Rectal smooth muscle tissue (tissue), 1 donor: ENCODE measurements around the gene NDRG2.

ENCODE experiments used
- H3K27ac ChIP-seq: one replicate; pipeline ENCODE4 v1.7.0; 2013; ENCODE audit warnings: low read depth, low read length, inconsistent platforms
- H3K27me3 ChIP-seq: one replicate; pipeline ENCODE4 v1.7.0; 2013; ENCODE audit warnings: low read length; ENCODE audit not compliant: control insufficient read depth, insufficient read depth
- H3K36me3 ChIP-seq: one replicate; pipeline ENCODE4 v1.7.0; 2013; ENCODE audit warnings: low read length; ENCODE audit not compliant: control insufficient read depth, insufficient read depth
- H3K4me1 ChIP-seq: one replicate; pipeline ENCODE4 v1.7.0; 2013; ENCODE audit warnings: low read length; ENCODE audit not compliant: control insufficient read depth, insufficient read depth
- H3K4me3 ChIP-seq: one replicate; pipeline ENCODE4 v1.7.0; 2013; ENCODE audit warnings: low read length
- H3K9ac ChIP-seq: one replicate; pipeline ENCODE4 v1.7.0; 2013; ENCODE audit warnings: low read length

Gene NDRG2

GRCh38 chr14:21024585-21025370 is at the start of gene NDRG2:
NDRG2 (minus strand) TSS chr14:21025061; CDS start chr14:21023315, 1,746 bp downstream.
- H3K4me1 ChIP-seq: peaks cover 8% of the 10 kb centered on the region
- peak within 1 kb of the TSS; percentile 89 for H3K27ac ChIP-seq
- peak within 1 kb of the TSS; percentile 87 for H3K4me3 ChIP-seq
- peaks cover 8% of the 10 kb centered on the region for H3K36me3 ChIP-seq
- H3K9ac ChIP-seq: peak within 1 kb of the TSS; percentile 77
- no peaks in the 10 kb centered on the region for H3K27me3 ChIP-seq

- Histone ChIP-seq H3K27me3 (no peaks in the 10 kb centered on the region), H3K36me3 (peaks cover 40% of the 10 kb centered on the region), H3K27ac (no peak overlapping the region), H3K4me1 (peaks cover 22% of the 10 kb centered on the region), H3K9ac (no peak overlapping the region), H3K4me3 (no peak overlapping the region)
These were observed 49.1 kb upstream of the NDRG2 start for GRCh38 chr14:21073921-21074320.

- Histone ChIP-seq H3K4me1 (peaks cover 26% of the 10 kb centered on the region), H3K9ac (no peak overlapping the region), H3K27ac (peak overlapping the region; percentile 88), H3K36me3 (peaks cover 32% of the 10 kb centered on the region), H3K4me3 (no peak overlapping the region), H3K27me3 (no peaks in the 10 kb centered on the region)
These were observed 48.0 kb upstream of the NDRG2 start for GRCh38 chr14:21072781-21073339.

GRCh38 chr14:21072031-21072473 is 47.2 kb upstream of the NDRG2 start:
- peaks cover 32% of the 10 kb centered on the region for H3K36me3 ChIP-seq
- peak overlapping the region; percentile 35 for H3K9ac ChIP-seq
- peak overlapping the region; percentile 94 for H3K4me3 ChIP-seq
- no peaks in the 10 kb centered on the region for H3K27me3 ChIP-seq
- H3K27ac ChIP-seq: peak overlapping the region; percentile 88
- H3K4me1 ChIP-seq: peaks cover 26% of the 10 kb centered on the region

GRCh38 chr14:21071225-21072030 is 46.6 kb upstream of the NDRG2 start:
- Histone ChIP-seq H3K36me3 (peaks cover 28% of the 10 kb centered on the region), H3K4me3 (peak overlapping the region; percentile 94), H3K4me1 (peaks cover 26% of the 10 kb centered on the region), H3K27me3 (no peaks in the 10 kb centered on the region), H3K9ac (peak overlapping the region; percentile 95), H3K27ac (peak overlapping the region; percentile 88)

- peak overlapping the region; percentile 95 for H3K9ac ChIP-seq
- H3K4me3 ChIP-seq: peak overlapping the region; percentile 94
- peaks cover 26% of the 10 kb centered on the region for H3K4me1 ChIP-seq
- peak overlapping the region; percentile 88 for H3K27ac ChIP-seq
- no peaks in the 10 kb centered on the region for H3K27me3 ChIP-seq
- H3K36me3 ChIP-seq: peaks cover 21% of the 10 kb centered on the region
These were observed 45.9 kb upstream of the NDRG2 start for GRCh38 chr14:21070610-21071224.

GRCh38 chr14:21070083-21070609 is 45.3 kb upstream of the NDRG2 start, which contains the start of gene ARHGEF40:
ARHGEF40 (plus strand) TSS chr14:21070304; CDS start chr14:21070397, 93 bp downstream.
- H3K4me3 ChIP-seq: peak within 1 kb of the TSS; percentile 94
- peaks cover 26% of the 10 kb centered on the region for H3K4me1 ChIP-seq
- H3K27me3 ChIP-seq: no peaks in the 10 kb centered on the region
- peak within 1 kb of the TSS; percentile 88 for H3K27ac ChIP-seq
- peaks cover 15% of the 10 kb centered on the region for H3K36me3 ChIP-seq
- peak within 1 kb of the TSS; percentile 95 for H3K9ac ChIP-seq

- Histone ChIP-seq H3K9ac (peak overlapping the region; percentile 49), H3K4me1 (peaks cover 26% of the 10 kb centered on the region), H3K27me3 (no peaks in the 10 kb centered on the region)
These were observed 44.7 kb upstream of the NDRG2 start for GRCh38 chr14:21069388-21070082.

GRCh38 chr14:21068521-21069387 is 43.9 kb upstream of the NDRG2 start:
- Histone ChIP-seq H3K27me3 (no peaks in the 10 kb centered on the region), H3K4me3 (peak overlapping the region; percentile 94), H3K27ac (peak overlapping the region; percentile 80), H3K9ac (peak overlapping the region; percentile 5), H3K36me3 (peaks cover 4% of the 10 kb centered on the region), H3K4me1 (peaks cover 26% of the 10 kb centered on the region)

More at GRCh38 chr14:21069388-21070082, 44.7 kb upstream of the NDRG2 start:
- Histone ChIP-seq H3K4me3 (peak overlapping the region; percentile 94), H3K36me3 (peaks cover 9% of the 10 kb centered on the region), H3K27ac (peak overlapping the region; percentile 80)

GRCh38 chr14:21066882-21067502 is 42.1 kb upstream of the NDRG2 start:
- Histone ChIP-seq H3K27ac (no peak overlapping the region), H3K9ac (no peak overlapping the region), H3K4me3 (no peak overlapping the region), H3K27me3 (no peaks in the 10 kb centered on the region), H3K36me3 (no peaks in the 10 kb centered on the region), H3K4me1 (peaks cover 18% of the 10 kb centered on the region)
